Effector CD4-positive, alpha-beta T cell (primary cell): ENCODE measurements around the gene EVA1C.
"Not testable (repeated sequence)": the region's sequence is repeated elsewhere in the genome, so short reads cannot be mapped to it uniquely, and the experiment has no call there.

Experiments
- DNase-seq: peaks from one replicate; pipeline ENCODE4 v3.0.0-alpha.2; 2020

Gene EVA1C

GRCh38 chr21:32533611-32534010 is 121.1 kb downstream of the EVA1C start:
- no peak for DNase-seq

DNA sequence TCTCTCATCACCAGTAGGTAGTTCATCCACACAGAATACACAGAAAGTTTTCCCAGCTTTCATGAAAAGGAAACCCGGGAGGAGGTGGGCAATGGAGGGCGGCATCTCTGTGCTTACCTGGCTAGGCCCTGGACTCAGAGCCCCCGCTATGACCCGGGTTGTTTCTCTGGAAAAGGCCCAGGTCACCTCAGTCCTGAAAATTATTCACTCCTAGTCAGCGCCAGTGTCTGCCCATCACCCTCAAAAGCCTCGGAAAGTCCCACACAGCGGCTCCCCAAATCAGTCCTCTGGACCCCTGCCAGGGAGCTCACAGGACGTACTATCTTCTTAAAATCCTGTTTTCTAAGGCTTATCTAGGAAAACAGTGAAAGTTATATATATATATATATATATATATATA is 121.6 kb downstream of the EVA1C start:
- no peak for DNase-seq

DNA sequence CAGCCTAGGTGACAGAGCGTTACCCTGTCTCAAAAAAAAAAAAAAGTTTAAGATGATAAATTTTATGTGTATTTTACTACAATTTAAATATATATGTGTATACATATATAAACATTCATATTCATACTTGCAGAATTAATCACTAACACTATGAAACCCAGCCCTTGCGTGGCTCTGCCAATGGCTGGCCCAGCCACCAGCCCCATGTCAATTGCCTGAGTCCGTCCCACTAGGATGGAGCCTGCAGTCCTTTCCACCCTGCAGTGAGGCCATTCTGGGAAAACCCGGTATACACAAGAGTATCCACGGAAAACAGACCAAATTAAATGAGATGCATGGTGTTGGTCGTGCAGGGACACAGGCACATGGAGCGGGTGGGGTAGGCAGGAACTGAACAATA is 123.1 kb downstream of the EVA1C start:
- DNase-seq = no peak

GRCh38 chr21:32537569-32537881 is 125.0 kb downstream of the EVA1C start:
- DNase-seq = no peak

DNA sequence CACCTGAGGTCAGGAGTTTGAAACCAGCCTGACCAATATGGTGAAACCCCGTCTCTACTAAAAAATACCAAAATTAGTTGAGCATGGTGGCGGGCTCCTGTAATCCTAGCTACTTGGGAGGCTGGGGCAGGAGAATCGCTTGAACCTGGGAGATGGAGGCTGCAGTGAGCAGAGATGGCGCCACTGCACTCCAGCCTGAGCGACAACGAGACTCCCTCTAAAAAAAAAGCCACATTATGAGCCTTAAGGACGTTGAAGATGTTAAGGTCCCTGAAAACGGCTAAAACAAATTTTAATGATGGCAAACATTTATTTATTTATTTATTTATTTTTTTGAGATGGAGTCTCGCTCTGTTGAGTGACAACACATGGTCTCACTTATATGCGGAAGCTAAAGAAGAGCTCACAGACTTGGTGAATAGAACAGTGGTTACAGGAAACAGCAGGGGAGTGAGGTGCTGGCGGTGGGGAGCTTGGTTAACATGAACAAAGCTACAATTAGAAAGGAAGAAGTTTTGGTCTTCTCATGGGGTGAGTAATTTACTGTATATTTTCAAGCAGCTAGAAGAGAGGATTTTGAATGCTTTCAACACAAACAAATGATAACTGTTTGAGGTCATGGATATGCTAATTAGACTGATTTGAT is 125.8 kb downstream of the EVA1C start:
- DNase-seq = no peak

DNA sequence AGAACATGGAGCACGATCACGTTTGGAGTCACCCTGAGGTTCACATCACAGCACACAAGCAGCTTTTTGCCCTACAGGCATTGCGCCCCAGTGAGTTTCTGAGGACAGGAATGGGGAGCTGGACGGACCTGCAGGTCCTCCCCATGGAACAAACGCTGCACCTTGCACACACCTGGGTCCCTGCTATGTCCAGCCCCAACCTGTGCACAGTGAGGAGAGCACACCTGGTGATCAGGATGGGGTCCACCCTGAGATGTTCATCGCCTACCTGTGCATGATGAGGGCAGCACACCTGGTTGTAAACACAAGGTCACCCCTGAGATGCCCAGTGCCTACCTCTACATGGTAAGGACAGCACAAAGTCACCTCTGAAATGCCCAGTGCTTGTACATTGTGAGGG is 126.9 kb downstream of the EVA1C start:
- no peak for DNase-seq

- DNase-seq = not testable (repeated sequence)
These were observed 130.6 kb downstream of the EVA1C start for GRCh38 chr21:32543056-32543455.

GRCh38 chr21:32543975-32544374 is 131.5 kb downstream of the EVA1C start:
- no peak for DNase-seq

DNA sequence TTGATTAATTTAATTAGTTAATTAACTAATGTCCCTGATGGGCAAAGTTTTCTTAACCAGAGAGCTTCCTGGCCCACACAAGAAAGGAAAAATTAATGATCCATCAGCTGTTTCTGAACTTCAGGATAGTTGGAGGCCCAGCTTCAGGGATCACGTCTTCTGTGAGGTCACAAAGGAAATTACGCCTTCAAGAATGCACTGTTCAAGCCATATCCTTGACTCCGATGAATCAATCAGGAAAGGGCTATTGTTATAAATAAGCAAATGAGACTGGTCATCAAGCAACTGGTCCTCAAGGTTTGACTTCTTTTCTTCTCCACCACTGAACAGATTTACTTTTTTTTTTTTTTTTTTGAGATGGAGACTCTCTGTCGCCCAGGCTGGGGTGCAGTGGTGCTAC is 132.2 kb downstream of the EVA1C start:
- no peak for DNase-seq

DNA sequence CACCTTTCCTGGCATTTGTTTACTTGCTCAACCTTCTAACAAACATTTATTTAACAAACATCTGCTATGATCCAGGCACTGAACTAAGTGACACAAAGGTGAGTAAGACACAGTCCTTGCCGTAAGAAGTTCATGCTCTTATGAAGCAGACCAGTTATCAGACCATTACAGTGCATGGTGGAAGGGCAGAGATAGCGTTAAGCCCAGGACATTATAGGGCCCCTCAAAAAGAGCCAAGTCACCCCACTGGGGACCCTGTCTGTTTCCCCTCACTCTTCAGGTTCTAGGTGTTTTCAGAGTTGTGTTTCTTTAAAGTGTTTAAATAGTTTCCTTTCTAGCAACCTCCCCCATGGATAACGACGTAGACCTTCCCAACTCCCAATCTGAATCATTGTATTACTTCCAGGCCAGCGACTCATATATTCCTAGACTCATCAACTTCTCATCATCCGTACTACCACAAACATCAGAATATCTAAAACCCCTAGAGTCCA is 133.5 kb downstream of the EVA1C start:
- no peak for DNase-seq

DNA sequence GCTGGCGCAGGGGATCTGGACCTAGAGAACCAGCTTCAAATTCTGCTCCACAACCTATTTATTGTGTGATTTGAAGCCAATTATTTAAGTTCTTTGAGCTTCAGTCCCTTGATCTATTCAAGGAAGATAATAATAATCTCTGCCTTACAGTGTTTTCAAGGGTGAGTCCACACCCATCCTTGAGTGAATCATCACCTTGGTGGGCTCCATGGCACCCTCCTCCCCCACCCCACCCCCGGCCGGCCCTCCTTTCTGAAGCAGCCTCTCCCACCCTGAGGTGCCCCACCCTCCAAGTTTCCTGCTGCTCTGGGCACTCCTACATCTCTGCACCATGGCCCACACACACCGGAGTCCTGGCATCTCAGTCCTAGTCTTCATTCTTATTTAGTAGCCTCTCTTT is 134.5 kb downstream of the EVA1C start:
- no peak for DNase-seq

DNA sequence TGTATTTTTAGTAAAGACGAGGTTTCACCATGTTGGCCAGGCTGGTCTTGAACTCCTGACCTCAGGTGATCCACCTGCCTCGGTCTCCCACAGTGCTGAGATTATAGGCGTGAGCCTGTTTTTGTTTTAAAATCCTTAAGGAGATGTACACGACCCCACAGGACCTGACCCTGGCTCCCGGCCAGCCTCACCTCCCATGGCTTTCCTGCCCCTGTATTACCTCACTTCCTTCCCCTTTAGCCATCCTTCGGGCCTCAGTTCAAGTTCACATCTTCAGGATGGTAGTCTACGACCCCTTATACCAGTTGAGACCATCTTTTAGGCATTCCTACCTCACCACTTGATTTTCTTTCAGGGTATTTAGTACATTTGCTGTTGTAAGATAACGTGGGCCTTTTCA is 136.5 kb downstream of the EVA1C start:
- no peak for DNase-seq

GRCh38 chr21:32549440-32549839 is 136.9 kb downstream of the EVA1C start:
- no peak for DNase-seq

DNA sequence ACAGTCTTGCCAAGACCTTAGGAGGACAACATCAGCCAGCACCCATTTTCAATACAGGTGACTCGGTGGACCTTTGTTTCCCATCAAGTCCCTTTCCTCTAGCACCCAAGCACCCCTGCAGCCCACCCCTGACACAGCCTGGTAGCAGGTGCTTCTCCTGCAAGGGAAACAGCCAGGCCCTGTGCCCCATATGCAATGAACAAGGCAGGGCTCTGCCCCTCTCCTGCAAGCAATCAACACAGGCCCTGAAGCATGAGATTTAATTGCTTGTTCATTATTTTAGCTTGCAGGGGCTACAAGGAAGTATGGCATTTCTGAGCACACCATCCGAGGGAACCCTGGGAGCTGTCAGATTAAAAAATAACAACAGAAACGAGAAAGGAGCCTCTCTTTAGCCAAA is 137.4 kb downstream of the EVA1C start:
- DNase-seq = no peak

DNA sequence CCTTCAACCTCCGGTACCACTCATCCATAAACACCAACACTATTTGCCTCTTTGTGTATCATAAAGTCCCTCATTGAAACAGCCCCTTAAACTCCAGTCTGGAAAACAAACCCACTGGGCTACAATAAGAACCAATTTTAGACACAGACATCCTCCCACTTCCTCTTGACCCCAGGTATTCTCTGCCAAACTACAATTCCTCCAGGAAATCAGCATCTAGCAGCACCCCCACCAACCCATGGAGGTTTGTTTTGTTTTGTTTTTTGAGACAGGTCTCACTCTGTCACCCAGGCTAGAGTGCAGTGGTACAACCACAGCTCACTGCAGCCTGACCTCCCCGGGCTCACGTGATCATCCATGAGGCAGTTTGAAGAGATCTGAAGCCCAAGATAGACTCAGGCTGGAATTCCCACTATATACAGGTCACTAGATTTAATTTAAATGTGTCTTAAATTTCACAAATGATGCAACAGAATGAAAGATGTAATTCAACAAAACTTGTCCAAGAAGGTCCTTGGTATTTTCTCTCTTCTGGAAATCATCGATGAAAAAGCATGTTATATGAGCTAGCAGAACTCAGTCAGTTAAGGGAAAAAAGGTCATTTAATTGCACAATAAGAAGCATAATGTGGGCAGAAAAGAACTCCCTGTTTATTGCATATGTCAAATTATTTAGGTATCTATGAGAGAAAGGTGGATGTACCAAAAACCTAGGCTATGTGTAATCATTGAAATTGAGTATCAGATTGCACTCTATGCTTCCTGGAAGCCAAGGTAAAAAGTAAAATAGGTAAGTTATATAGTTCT is 142.5 kb downstream of the EVA1C start:
- no peak for DNase-seq

- no peak for DNase-seq
These were observed 145.6 kb downstream of the EVA1C start for GRCh38 chr21:32558106-32558505.

- no peak for DNase-seq
These were observed 146.6 kb downstream of the EVA1C start for GRCh38 chr21:32559006-32559610.

DNA sequence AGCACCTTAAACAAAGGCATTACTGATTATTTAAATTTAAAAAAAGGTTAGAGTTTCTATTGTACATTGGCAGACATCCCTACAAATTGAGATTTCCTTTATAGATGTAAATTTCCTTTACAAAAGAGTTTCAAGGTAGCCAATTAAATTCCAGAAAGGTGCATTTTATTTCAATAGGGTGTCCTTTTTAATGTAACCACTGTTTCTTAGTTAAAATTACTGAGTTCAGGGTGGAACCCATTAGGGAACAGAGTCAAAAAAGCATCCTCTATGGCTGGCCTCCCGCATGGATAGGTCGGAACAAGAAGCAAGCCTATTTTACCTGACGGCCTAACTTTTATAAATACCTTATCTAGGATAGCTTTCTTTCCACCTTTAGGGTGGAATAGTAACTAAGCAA is 148.4 kb downstream of the EVA1C start:
- no peak for DNase-seq

DNA sequence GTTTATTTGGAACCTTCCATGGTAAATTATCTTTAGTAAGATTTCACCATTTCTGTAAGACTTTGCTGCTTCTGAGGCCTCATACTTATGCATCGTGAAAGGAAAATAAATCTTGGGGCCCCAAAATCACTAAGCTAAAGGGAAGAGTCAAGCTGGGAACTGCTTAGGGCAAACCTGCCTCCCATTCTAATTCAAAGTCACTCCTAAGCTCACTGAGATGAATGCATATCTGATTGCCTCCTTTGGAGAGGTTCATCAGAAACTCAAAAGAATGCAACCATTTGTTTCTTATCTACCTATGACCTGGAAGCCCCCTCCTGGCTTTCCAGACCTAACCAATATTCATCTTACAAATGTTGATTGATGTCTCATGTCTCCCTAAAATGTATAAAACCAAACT is 149.0 kb downstream of the EVA1C start:
- DNase-seq = not testable (repeated sequence)

- DNase-seq = no peak
These were observed 149.9 kb downstream of the EVA1C start for GRCh38 chr21:32562426-32562825.

- DNase-seq = no peak
These were observed 150.4 kb downstream of the EVA1C start for GRCh38 chr21:32562915-32563314.
